ENCODE data around the gene TRIM15.

Gene TRIM15

GRCh38 chr6:30157581-30157980 is 5.8 kb upstream of the TRIM15 start:
- no peak overlapping the region for H3K4me3 ChIP-seq (ENCODE audit: low read depth, low read length)
- no peak for DNase-seq (ENCODE audit: low read depth)
- TF ChIP-seq CTCF (IDR thresholded peaks at IDR 0.05; ENCODE audit: control insufficient read depth, extremely low read depth, insufficient read depth) = no peak

GRCh38 chr6:30157999-30158398 is 5.3 kb upstream of the TRIM15 start:
- H3K4me3 ChIP-seq (ENCODE audit: low read depth, low read length) = no peak overlapping the region
- no peak for TF ChIP-seq CTCF (IDR thresholded peaks at IDR 0.05; ENCODE audit: control insufficient read depth, extremely low read depth, insufficient read depth)
- DNase-seq (ENCODE audit: low read depth) = no peak

- TF ChIP-seq CTCF (IDR thresholded peaks at IDR 0.05; ENCODE audit: control insufficient read depth, extremely low read depth, insufficient read depth) = no peak
- no peak for DNase-seq (ENCODE audit: low read depth)
- H3K4me3 ChIP-seq (ENCODE audit: low read depth, low read length) = no peak overlapping the region
Observed at GRCh38 chr6:30158475-30159040, 4.8 kb upstream of the TRIM15 start.

- TF ChIP-seq CTCF (IDR thresholded peaks at IDR 0.05; ENCODE audit: control insufficient read depth, extremely low read depth, insufficient read depth) = no peak
- H3K4me3 ChIP-seq (ENCODE audit: low read depth, low read length) = no peak overlapping the region
- no peak for DNase-seq (ENCODE audit: low read depth)
Observed at GRCh38 chr6:30160008-30160784, 3.1 kb upstream of the TRIM15 start.

- TF ChIP-seq CTCF (IDR thresholded peaks at IDR 0.05; ENCODE audit: control insufficient read depth, extremely low read depth, insufficient read depth) = no peak
- no peak within 1 kb of the TSS for H3K4me3 ChIP-seq (ENCODE audit: low read depth, low read length)
- no peak for DNase-seq (ENCODE audit: low read depth)
Observed at GRCh38 chr6:30160785-30161531, 2.4 kb upstream of the TRIM15 start, which contains the start of gene TRIM10. TRIM10 (minus strand) TSS chr6:30161211; CDS start chr6:30160858, 353 bp downstream.

GRCh38 chr6:30162265-30163089 is 869 bp upstream of the TRIM15 start:
- DNase-seq (ENCODE audit: low read depth) = no peak
- H3K4me3 ChIP-seq (ENCODE audit: low read depth, low read length) = no peak overlapping the region
- TF ChIP-seq CTCF (IDR thresholded peaks at IDR 0.05; ENCODE audit: control insufficient read depth, extremely low read depth, insufficient read depth) = no peak

All from LNCaP clone FGC (cell line).